ENCODE results near the gene ABTB1.

The ABTB1 gene

DNA sequence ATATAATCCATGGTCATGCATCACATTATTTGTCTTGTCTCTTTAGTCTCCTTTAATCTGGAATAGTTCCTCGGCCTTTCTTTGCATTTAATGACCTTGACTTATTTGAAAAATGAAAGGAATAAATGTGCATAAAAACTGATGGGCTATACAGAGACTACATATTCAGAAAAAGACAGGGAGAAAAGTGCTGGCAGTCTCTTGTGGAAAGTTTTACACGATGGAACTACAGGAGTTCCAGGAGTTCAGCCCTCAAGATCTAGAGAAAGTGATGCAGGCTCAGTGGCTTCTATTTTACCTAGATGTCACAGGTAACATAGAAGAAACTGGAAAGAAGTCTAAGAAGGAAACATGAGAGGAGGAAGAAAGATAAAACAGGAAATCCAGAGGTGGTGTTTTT is 7.6 kb upstream of the ABTB1 start:
- Histone ChIP-seq H3K27ac (ENCODE audit: low read depth, low read length) (no peak overlapping the region), H3K9ac (ENCODE audit: low read length) (no peak overlapping the region), H3K9me3 (ENCODE audit: control insufficient read depth, insufficient read depth, low read depth, low read length) (no peaks in the 10 kb centered on the region), H3K4me1 (ENCODE audit: control insufficient read depth, insufficient read depth, low read length) (no peaks in the 10 kb centered on the region), H3K4me3 (ENCODE audit: low read depth, low read length) (no peak overlapping the region), H3K36me3 (ENCODE audit: control insufficient read depth, insufficient read depth, low read length) (peaks cover 9% of the 10 kb centered on the region; the same call in 1 of the 2 replicates), H3K27me3 (ENCODE audit: control insufficient read depth, insufficient read depth, low read length) (no peaks in the 10 kb centered on the region)

DNA sequence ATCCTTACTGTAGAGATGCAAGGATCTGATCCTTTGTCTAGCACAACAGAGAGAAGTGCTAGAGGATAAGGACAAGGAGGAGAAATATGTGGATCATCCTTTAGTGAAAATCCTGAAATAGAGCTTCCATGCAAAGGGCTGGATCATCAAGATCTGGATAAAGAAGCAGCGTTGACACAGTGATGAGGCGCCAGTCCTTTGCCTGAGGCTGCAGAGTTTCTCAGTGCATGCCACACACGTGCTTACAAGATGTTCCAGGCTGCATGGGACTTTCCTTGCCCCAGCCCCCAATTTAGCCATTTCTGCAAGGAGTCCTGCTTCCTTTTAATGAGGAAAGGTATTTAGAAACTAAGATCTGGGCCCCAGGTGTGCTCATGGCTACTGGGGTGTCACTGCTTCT is 7.2 kb upstream of the ABTB1 start:
- Histone ChIP-seq H3K36me3 (ENCODE audit: control insufficient read depth, insufficient read depth, low read length) (peaks cover 7% of the 10 kb centered on the region; the same call in 1 of the 2 replicates), H3K4me3 (ENCODE audit: low read depth, low read length) (no peak overlapping the region), H3K27ac (ENCODE audit: low read depth, low read length) (no peak overlapping the region), H3K9me3 (ENCODE audit: control insufficient read depth, insufficient read depth, low read depth, low read length) (no peaks in the 10 kb centered on the region), H3K4me1 (ENCODE audit: control insufficient read depth, insufficient read depth, low read length) (no peaks in the 10 kb centered on the region), H3K27me3 (ENCODE audit: control insufficient read depth, insufficient read depth, low read length) (no peaks in the 10 kb centered on the region), H3K9ac (ENCODE audit: low read length) (no peak overlapping the region)

DNA sequence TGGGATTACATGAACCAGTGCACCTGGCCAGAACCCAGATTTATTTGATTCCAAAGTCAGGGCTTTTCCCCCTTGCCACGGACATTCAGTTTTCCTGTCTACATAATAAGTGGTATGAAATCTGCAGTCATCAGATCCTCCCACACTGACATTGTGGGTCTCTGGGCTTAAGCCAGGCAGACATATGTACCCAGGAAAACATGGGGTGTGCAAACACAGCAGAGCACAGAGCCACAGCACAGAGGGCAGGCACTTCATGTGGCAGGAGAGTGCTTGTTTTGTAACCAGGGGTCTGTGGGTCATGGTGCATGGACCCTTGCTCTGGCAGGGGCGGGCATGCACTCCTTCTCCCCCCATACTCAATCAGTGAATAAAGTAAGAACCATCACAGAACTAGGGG is 6.1 kb upstream of the ABTB1 start:
- Histone ChIP-seq H3K9me3 (ENCODE audit: control insufficient read depth, insufficient read depth, low read depth, low read length) (no peaks in the 10 kb centered on the region), H3K4me3 (ENCODE audit: low read depth, low read length) (no peak overlapping the region), H3K4me1 (ENCODE audit: control insufficient read depth, insufficient read depth, low read length) (0 out of 2 replicates have a peak, but pooled peaks cover 2% of the 10 kb centered on the region), H3K27me3 (ENCODE audit: control insufficient read depth, insufficient read depth, low read length) (no peaks in the 10 kb centered on the region; the same call in 1 of the 2 replicates), H3K36me3 (ENCODE audit: control insufficient read depth, insufficient read depth, low read length) (no peaks in the 10 kb centered on the region), H3K27ac (ENCODE audit: low read depth, low read length) (no peak overlapping the region), H3K9ac (ENCODE audit: low read length) (no peak overlapping the region)

DNA sequence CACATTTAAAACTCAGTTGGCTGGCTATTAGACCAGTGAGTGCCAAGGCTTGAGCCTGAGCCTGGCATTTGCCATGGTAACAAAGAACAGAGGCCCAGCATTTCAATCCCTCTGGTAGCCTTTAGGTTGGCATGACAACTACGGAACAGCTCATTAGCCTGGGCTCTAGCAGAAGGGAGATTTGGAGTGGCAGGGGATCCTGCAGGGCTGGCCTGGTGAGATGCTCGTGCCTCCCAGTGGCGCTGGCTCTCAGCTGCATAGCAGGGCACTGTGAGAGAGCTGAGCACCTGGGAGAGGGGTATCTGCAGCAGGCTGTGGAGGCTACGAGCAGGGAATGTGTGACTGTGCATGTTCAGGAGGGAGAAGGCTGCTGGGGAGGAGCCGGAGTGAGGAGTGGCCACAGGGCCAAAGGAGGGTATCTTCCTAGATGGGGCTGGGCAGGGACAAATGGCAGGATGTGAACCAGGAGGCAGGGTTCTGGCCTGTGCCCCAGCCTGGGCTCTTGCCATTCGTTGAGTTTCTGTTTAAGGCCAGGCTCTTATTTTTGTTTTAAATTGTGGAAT is 5.6 kb upstream of the ABTB1 start:
- no peak overlapping the region for H3K27ac ChIP-seq (ENCODE audit: low read depth, low read length)
- no peaks in the 10 kb centered on the region; the same call in 1 of the 2 replicates for H3K27me3 ChIP-seq (ENCODE audit: control insufficient read depth, insufficient read depth, low read length)

DNA sequence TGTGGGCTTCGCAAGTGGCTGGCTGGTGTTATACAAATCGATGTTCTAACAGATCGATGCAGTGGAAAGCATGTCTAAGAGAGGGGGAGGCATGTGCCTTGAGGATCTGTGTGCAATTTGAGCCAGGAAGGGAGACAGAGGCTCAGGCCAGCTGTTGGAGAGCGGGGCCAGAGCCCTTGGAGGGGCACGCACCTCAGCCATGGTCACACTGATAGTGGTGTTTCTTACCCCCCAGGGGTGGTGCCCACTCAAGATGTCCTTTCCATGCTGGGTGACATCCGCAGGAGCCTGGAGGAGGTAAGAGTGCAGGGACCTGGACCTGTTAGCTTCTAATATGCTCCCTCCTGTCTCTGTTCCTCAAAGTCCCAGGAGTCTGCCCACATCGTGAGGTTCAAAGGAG is 3.8 kb upstream of the ABTB1 start:
- Histone ChIP-seq H3K36me3 (ENCODE audit: control insufficient read depth, insufficient read depth, low read length) (no peaks in the 10 kb centered on the region), H3K4me1 (ENCODE audit: control insufficient read depth, insufficient read depth, low read length) (peaks cover 12% of the 10 kb centered on the region), H3K27ac (ENCODE audit: low read depth, low read length) (no peak overlapping the region), H3K27me3 (ENCODE audit: control insufficient read depth, insufficient read depth, low read length) (peaks cover 7% of the 10 kb centered on the region), H3K9ac (ENCODE audit: low read length) (no peak overlapping the region), H3K4me3 (ENCODE audit: low read depth, low read length) (no peak overlapping the region), H3K9me3 (ENCODE audit: control insufficient read depth, insufficient read depth, low read depth, low read length) (no peaks in the 10 kb centered on the region)

More for the DNA sequence above, 5.6 kb upstream of the ABTB1 start:
- Histone ChIP-seq H3K9ac (ENCODE audit: low read length) (no peak overlapping the region), H3K36me3 (ENCODE audit: control insufficient read depth, insufficient read depth, low read length) (no peaks in the 10 kb centered on the region), H3K4me1 (ENCODE audit: control insufficient read depth, insufficient read depth, low read length) (0 out of 2 replicates have a peak, but pooled peaks cover 6% of the 10 kb centered on the region), H3K4me3 (ENCODE audit: low read depth, low read length) (no peak overlapping the region), H3K9me3 (ENCODE audit: control insufficient read depth, insufficient read depth, low read depth, low read length) (no peaks in the 10 kb centered on the region)

DNA sequence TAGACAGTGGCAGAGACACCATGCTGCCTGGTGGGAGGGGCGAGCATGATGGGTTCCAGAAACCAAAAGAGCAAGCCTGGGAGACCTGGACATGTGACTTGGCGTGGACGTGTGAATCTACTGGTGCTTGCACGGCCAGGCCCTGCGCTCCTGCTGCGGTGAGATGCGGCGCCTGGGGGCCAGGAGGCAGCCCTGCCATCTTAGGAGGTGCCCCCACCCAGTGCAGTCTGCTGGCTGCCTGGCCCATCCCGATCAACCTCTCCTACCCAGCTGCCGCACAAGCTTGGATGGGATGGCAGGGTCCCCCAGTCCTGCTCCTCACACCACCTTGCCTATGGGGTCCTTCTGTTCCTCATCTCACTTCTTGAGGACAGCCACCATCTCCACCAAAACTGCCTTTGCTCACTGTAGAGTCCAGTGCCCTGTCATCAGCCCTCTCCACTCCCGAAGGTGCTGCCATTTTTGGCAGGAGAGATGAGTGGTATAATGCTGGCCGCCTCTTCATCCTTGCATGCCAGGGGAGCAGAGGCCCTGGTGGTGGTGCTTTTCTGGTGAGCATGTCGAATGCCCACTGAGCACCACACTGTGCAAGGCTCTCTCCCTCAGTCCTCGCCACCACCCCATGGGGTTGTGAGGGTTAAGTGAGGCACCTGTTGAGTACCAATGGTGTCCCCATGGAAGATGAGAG is 3.1 kb upstream of the ABTB1 start:
- Histone ChIP-seq H3K9ac (ENCODE audit: low read length) (no peak overlapping the region), H3K27me3 (ENCODE audit: control insufficient read depth, insufficient read depth, low read length) (peaks cover 10% of the 10 kb centered on the region), H3K4me1 (ENCODE audit: control insufficient read depth, insufficient read depth, low read length) (peaks cover 15% of the 10 kb centered on the region), H3K27ac (ENCODE audit: low read depth, low read length) (no peak overlapping the region), H3K9me3 (ENCODE audit: control insufficient read depth, insufficient read depth, low read depth, low read length) (no peaks in the 10 kb centered on the region), H3K4me3 (ENCODE audit: low read depth, low read length) (no peak overlapping the region), H3K36me3 (ENCODE audit: control insufficient read depth, insufficient read depth, low read length) (no peaks in the 10 kb centered on the region)

DNA sequence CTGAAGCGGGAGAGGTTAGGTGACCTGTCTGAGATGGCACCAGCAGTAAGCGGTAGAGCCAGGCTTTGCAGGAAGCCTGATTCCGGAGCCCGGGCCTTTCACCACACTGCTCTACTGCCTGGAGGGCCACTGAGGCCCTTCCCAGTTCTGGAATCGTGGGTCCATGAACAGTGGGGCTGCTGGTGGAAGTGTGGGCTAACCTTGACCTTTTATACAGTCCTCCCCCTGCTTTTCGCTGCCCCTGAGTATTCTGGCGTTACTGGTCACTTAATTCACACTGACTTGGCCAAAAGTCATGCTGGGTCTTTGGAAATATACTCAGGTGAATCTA is 2.6 kb upstream of the ABTB1 start:
- no peak overlapping the region for H3K9ac ChIP-seq (ENCODE audit: low read length)
- no peak overlapping the region for H3K27ac ChIP-seq (ENCODE audit: low read depth, low read length)
- H3K9me3 ChIP-seq (ENCODE audit: control insufficient read depth, insufficient read depth, low read depth, low read length), result no peaks in the 10 kb centered on the region
- no peaks in the 10 kb centered on the region for H3K36me3 ChIP-seq (ENCODE audit: control insufficient read depth, insufficient read depth, low read length)
- peaks cover 15% of the 10 kb centered on the region for H3K4me1 ChIP-seq (ENCODE audit: control insufficient read depth, insufficient read depth, low read length)
- peaks cover 10% of the 10 kb centered on the region for H3K27me3 ChIP-seq (ENCODE audit: control insufficient read depth, insufficient read depth, low read length)
- no peak overlapping the region for H3K4me3 ChIP-seq (ENCODE audit: low read depth, low read length)

DNA sequence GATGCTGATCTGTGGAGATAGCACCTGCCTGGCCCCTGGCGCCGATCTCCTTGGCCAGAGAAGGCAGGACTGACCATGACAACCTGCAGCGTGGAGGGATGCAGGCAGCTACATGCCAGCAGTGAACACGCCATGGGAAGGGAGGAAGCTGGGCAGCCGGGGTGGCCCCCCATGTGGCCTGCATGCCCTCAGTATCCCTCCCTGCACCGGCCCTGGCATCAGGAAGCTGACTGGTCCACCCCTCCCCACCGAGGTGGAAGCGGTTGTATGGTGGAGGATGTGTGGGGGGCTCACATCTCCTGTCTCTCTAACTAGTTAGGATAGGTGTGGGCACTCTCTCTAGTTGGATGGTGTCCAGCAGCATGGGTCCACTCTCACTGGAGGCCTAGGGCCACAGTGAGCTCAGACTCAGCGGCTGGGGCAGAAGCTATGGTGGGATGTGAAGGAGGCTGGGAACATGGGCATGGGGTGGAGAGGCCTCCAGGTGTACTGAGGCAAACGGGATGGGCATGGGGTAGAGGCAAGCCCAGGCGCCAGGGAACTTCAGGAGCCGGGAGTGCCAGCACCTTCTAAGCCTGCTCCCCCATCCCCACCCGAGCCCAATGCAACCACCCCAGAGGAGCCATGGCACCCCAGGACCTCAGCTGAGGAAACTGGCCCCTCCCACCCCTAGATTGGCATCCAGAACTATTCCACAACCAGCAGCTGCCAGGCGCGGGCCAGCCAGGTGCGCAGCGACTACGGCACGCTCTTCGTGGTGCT is 1.8 kb upstream of the ABTB1 start:
- H3K27me3 ChIP-seq (ENCODE audit: control insufficient read depth, insufficient read depth, low read length), result peaks cover 10% of the 10 kb centered on the region
- no peak overlapping the region for H3K9ac ChIP-seq (ENCODE audit: low read length)
- H3K36me3 ChIP-seq (ENCODE audit: control insufficient read depth, insufficient read depth, low read length), result no peaks in the 10 kb centered on the region
- no peak overlapping the region for H3K4me3 ChIP-seq (ENCODE audit: low read depth, low read length)
- no peaks in the 10 kb centered on the region for H3K9me3 ChIP-seq (ENCODE audit: control insufficient read depth, insufficient read depth, low read depth, low read length)
- peaks cover 15% of the 10 kb centered on the region for H3K4me1 ChIP-seq (ENCODE audit: control insufficient read depth, insufficient read depth, low read length)
- H3K27ac ChIP-seq (ENCODE audit: low read depth, low read length), result no peak overlapping the region

DNA sequence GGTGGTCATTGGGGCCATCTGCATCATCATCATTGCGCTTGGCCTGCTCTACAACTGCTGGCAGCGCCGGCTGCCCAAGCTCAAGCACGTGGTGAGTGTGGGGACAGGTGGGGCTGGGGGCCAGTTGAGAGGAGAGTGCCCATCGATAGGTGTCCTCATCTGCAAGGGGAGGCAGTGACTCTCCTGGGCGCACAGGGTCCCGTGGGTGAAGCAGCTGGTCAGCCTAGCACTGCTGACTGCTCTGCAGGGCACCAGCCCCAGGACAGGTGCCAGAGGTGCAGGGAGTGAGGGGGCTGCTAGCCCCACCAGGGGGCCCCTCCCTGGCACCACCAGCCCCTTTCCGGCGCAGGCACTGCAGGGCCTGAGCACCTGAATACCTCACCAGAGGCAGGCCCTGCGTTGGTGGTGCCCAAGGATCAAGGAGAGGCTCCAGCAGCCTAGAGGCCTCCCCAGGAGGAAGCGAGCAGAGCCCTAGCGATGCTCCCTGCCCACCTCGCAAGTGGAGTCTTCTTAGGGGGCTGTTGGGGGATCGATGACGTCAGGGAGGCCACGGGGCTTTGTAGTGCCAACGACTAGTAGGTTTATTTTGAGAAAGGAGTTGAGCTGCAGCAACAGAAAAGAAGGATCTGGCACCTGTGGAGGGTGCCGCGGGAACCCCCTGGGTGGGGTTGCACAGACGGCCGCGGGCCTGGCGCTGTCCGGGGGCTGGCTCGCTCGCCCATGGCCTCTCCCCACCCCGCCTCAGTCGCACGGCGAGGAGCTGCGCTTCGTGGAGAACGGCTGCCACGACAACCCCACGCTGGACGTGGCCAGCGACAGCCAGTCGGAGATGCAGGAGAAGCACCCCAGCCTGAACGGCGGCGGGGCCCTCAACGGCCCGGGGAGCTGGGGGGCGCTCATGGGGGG is 976 bp upstream of the ABTB1 start:
- peak overlapping the region; percentile 62; the same call in 1 of the 2 replicates for H3K27ac ChIP-seq (ENCODE audit: low read depth, low read length)
- no peaks in the 10 kb centered on the region for H3K36me3 ChIP-seq (ENCODE audit: control insufficient read depth, insufficient read depth, low read length)
- peaks cover 10% of the 10 kb centered on the region for H3K27me3 ChIP-seq (ENCODE audit: control insufficient read depth, insufficient read depth, low read length)
- H3K4me3 ChIP-seq (ENCODE audit: low read depth, low read length), result peak overlapping the region; percentile 68
- peak overlapping the region; percentile 63 for H3K9ac ChIP-seq (ENCODE audit: low read length)
- H3K9me3 ChIP-seq (ENCODE audit: control insufficient read depth, insufficient read depth, low read depth, low read length), result no peaks in the 10 kb centered on the region
- peaks cover 15% of the 10 kb centered on the region for H3K4me1 ChIP-seq (ENCODE audit: control insufficient read depth, insufficient read depth, low read length)

DNA sequence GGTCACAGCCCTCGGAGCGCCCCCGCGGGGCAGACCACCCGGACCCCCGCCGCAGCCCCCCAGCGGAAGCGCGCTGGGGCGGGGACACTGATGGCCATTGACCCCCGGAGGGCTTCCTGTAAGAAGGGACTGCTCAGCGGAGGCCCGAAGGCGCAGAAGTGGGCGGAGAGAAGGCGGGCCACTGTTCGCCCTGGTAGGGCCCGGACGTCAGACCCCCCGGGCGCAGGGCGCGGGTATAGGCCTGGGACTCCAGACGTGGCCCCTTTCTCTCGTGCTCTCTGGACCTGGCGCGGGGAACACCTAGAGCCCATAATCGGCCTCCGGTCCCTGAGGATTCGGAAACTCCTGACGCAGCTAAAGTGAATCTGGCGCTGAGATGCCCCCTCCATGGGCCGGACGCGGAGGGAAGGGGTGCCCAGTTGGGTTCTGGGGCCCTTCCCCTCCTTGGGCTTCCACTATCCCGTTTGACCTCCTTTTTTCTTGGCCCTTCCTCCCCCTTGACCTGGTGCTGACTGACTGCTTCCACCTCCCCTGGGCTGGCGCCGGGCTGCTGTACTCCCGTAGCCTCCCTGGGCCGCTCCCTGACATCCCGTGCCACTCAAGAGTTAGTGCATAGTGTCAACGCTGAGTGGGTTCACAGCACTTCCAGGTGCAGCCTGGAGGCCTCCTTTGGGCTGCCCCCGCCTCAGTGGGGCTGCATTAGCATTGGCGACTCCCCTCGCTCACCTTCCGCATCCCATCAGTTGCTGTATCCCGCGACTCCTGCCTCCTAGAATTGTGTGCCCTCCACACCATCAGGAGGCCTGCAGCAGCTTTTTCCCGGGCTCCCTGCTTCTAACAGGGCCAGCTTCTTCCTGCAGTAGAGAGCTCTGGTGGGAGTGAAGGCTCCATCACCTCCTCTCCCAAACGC is 694 bp downstream of the ABTB1 start:
- H3K27me3 ChIP-seq (ENCODE audit: control insufficient read depth, insufficient read depth, low read length), result peaks cover 10% of the 10 kb centered on the region
- H3K9me3 ChIP-seq (ENCODE audit: control insufficient read depth, insufficient read depth, low read depth, low read length), result no peaks in the 10 kb centered on the region
- no peaks in the 10 kb centered on the region for H3K36me3 ChIP-seq (ENCODE audit: control insufficient read depth, insufficient read depth, low read length)
- H3K9ac ChIP-seq (ENCODE audit: low read length), result peak overlapping the region; percentile 35
- H3K4me3 ChIP-seq (ENCODE audit: low read depth, low read length), result peak overlapping the region; percentile 82
- no peak overlapping the region for H3K27ac ChIP-seq (ENCODE audit: low read depth, low read length)
- H3K4me1 ChIP-seq (ENCODE audit: control insufficient read depth, insufficient read depth, low read length), result peaks cover 15% of the 10 kb centered on the region

Data from HUES6 (cell line).